GM12801 (cell line): ENCODE measurements around the gene SYNPR.

Experiments used
- TF ChIP-seq, protein P1 (sequence below): IDR thresholded peaks from one replicate; pipeline ENCODE4 v1.5.1; 2011; ENCODE audit warnings: control low read depth; ENCODE audit not compliant: insufficient read length; ENCODE audit errors: extremely low read depth

SYNPR gene

DNA sequence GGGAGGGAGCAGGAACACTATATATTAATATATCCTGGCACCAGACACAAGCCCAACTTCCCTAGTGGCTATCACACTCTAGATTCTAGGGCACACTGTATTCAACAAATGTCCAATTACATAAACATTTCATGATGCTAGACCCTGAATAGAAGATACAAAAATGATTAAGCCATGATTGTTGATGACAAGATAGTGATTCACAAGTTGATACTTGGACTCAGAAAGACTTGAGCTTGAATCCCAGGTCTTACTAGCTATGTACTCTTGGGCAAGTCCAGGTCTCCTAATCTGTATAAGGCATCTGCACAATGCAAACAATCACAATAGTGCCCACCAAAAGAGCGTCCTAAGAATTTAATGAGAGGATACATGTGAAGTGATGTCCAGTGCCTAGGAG is 364.4 kb downstream of the SYNPR start:
- TF ChIP-seq, protein P1, sequence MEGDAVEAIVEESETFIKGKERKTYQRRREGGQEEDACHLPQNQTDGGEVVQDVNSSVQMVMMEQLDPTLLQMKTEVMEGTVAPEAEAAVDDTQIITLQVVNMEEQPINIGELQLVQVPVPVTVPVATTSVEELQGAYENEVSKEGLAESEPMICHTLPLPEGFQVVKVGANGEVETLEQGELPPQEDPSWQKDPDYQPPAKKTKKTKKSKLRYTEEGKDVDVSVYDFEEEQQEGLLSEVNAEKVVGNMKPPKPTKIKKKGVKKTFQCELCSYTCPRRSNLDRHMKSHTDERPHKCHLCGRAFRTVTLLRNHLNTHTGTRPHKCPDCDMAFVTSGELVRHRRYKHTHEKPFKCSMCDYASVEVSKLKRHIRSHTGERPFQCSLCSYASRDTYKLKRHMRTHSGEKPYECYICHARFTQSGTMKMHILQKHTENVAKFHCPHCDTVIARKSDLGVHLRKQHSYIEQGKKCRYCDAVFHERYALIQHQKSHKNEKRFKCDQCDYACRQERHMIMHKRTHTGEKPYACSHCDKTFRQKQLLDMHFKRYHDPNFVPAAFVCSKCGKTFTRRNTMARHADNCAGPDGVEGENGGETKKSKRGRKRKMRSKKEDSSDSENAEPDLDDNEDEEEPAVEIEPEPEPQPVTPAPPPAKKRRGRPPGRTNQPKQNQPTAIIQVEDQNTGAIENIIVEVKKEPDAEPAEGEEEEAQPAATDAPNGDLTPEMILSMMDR, result no peak

DNA sequence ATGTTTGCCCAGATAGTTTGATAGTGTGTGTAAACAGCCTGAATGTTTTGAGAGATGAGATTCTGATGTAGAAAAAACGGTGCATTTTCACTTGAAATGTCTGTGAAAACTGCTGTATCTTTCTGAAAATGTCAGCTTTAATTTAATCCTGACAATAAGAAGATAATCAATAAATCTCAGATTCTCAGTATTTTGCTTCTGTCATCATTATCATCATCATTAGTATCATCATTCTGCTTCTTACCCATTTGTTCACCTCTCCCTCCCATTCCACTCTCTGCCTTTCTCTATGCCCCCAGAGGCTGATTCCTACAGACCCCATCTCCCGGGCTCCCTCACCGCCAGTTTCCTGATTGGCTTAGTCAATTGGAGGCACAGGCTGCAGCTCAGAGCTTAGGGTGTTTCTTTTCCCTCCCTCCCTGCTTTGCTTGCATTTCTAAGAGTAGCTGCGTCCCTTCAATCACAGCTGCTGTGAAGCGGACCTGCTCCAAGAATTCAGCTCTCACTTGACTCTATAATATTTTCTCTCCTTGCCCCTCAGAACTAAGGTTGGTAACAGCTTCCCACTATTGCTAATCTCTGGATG is 366.2 kb downstream of the SYNPR start:
- TF ChIP-seq, protein P1, result no peak

DNA sequence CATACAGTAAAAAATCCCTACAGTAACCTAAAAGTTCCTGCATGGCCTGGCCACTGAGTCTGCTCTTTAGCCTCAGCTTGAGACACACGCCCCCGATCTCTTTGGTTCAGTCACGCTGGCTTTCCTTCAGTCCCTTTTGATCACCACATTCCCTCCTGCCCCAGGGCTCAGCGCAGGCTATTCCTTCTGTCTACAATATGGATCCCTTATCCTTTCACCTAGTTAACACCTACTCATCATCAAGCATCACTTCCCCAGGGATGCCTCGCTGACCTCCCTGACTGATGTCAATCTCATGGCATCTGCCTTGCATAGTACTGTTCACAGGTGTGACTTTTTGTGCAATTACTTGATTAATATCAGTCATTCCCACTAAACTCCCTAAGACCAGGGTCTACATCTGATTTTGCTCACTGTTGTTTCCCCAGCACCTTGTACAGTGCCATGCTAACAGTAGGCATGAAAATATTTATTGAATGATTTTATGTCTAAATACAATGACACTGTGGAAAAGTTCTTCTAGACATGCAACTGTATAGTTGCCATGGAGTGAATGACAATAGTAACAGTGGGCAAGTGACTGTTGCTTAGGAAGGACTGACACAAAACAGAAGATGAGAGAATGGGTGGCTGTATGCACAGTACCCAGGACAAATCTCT is 374.1 kb downstream of the SYNPR start, which contains the start of gene SNTN:
Gene SNTN (plus strand): TSS at position 610 of the 660 bp plus-strand sequence. CDS start 13 bp downstream, at position 623.
- TF ChIP-seq, protein P1, result no peak

DNA sequence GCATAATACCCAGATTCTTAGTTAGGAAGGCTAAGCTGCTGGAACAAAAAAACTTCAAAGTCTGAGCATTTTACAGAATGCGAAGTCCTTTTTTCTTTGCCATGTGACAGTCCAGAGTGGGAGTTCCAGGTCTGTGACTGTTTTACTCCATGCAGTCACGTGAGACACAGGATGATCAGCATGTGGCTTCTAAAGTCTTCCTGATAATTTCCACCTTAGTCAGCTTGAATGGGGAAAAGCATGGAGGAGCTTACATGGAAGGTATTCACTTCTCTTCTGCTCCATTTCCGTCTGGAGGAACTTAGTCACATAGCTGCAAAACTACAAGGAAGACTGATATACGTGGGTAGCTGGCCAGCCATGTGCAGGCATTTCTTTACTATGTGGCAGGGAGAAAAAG is 376.1 kb downstream of the SYNPR start:
- TF ChIP-seq, protein P1, result no peak

DNA sequence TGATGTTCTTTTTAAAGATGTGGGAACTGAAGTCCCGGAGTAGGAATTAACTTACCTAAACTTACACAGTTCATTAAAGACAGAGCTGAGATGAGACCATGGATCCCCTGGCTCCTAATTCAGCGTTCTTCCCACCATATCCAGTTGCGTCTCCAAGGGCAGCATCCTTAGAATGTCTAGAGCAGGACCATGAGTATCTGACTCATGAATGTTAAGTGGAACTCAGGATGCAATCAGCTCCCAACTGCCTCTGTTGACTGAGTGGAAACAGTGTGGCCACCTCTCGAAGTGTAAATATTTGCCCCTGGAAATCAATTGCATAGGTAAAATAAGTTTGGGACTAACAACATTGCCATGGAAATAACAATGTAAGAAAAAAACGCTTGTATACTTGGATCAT is 376.8 kb downstream of the SYNPR start:
- TF ChIP-seq, protein P1, result no peak

DNA sequence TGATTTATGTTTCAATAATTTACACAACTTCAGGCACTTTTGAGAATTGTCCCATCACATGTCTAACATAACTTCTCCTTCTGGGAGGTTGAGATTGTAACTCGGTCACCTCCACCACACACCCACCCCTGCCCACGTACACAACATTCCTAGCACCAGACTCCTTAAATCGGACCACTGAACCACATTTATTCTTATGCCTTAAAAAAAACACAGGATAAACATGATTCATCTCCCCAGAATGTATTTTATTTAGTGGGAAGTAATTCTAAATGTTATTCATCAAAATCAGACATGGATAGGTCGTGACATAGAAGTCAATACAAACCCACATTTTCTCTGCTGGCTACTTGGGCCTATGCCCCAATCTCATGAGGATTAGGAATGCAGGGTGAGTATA is 377.4 kb downstream of the SYNPR start:
- TF ChIP-seq, protein P1, result no peak

DNA sequence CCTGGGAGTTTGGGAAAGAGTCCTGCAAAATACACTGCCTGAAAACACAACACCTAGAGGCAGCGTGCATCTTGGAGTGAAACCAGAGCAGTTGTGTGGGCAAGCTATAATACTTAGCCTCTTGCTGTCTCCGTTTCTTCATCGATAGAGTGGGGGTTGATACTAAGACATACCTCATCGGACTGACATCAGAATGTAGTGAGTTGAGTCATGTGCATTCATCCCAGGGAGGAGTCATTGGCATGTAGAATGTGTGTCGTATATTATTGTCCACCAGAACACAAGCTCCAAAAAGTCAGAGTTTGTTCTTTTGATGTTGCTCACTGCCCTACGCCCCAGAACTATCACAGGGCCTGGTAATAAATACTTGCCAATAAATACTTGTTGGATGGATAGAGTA is 378.7 kb downstream of the SYNPR start:
- TF ChIP-seq, protein P1, result no peak
